Panc1 (cell line): Measurements from ENCODE around the gene ADAMTSL3. TPM values are rescaled to one million over a fixed set of nuclear protein-coding genes. Genes with fewer than 3 reads are reported as not detected.

Source experiments
- ATAC-seq: fragments of 200-7000 bp; cut with Tn5 transposase; 2 replicates; pipeline ENCODE4 v1.9.1; 2020; ENCODE audit warnings: mild to moderate bottlenecking, moderate library complexity
- BruUV-seq: library from RNA; stranded (reverse); fragments of 400-500 nt; replicated peaks from 2 replicates; lab custom pipeline; 2021; lab: Mats Ljungman, UMichigan
- CTCF ChIA-PET: fragments of 300-600 bp; sonication (Branson Sonifier 250); formaldehyde crosslinking; loops from one replicate; lab custom pipeline; 2022; ENCODE audit warnings: antibody characterized with exemption; lab: Charles Lee
- POLR2A ChIA-PET: fragments of 300-600 bp; sonication (Branson Sonifier 250); formaldehyde crosslinking; loops from one replicate; lab custom pipeline; 2022; ENCODE audit warnings: antibody characterized with exemption; lab: Charles Lee
- DNase-seq: peaks from one replicate; pipeline ENCODE4 v3.0.0-alpha.2; 2010; ENCODE audit warnings: low read depth, low spot score
- H3K27ac ChIP-seq: 2 replicates; pipeline ENCODE4 v1.5.1; 2011; ENCODE audit warnings: mild to moderate bottlenecking, low read length, inconsistent platforms
- H3K27me3 ChIP-seq: fragments of 200-500 bp; sonication (Bioruptor generic); 2 replicates; pipeline ENCODE4 v1.6.0; 2014; ENCODE audit warnings: low read length, inconsistent platforms; ENCODE audit not compliant: control insufficient read depth, insufficient read depth
- H3K36me3 ChIP-seq: fragments of 200-500 bp; sonication (Bioruptor generic); 2 replicates; pipeline ENCODE4 v1.5.1; 2014; ENCODE audit warnings: inconsistent platforms, mild to moderate bottlenecking, low read length, moderate library complexity; ENCODE audit not compliant: control insufficient read depth, insufficient read depth
- H3K4me1 ChIP-seq: 2 replicates; pipeline ENCODE4 v1.5.1; 2011; ENCODE audit warnings: inconsistent platforms, mild to moderate bottlenecking, low read length, moderate library complexity; ENCODE audit not compliant: control insufficient read depth, insufficient read depth
- H3K4me3 ChIP-seq, 2 experiments: 2 replicates each; pipeline ENCODE4 v1.5.1; 2011 to 2012; ENCODE audit warnings: low read depth in 2 of 2, low read length in 2 of 2, mild to moderate bottlenecking in 2 of 2, inconsistent platforms in 1 of 2, moderate library complexity in 1 of 2
- H3K9me3 ChIP-seq: fragments of 200-500 bp; sonication (Bioruptor generic); 2 replicates; pipeline ENCODE4 v1.5.1; 2014; ENCODE audit warnings: low read depth, mild to moderate bottlenecking, inconsistent platforms, low read length, moderate library complexity; ENCODE audit not compliant: control insufficient read depth, insufficient read depth
- CTCF ChIP-seq: fragments of 450-650 bp; IDR thresholded peaks from 2 replicates; pipeline ENCODE4 v1.5.1; 2017; ENCODE audit warnings: mild to moderate bottlenecking
- POLR2AphosphoS5 ChIP-seq: IDR thresholded peaks from 2 replicates; pipeline ENCODE4 v1.6.1; 2012; ENCODE audit warnings: mild to moderate bottlenecking, low read depth, low read length, moderate library complexity
- REST ChIP-seq, 2 experiments: IDR thresholded peaks; 2 replicates each; pipeline ENCODE4 v1.6.1; 2011 to 2012; ENCODE audit warnings: low read depth in 2 of 2, control low read depth in 1 of 2, low read length in 1 of 2, mild to moderate bottlenecking in 1 of 2, moderate library complexity in 1 of 2; ENCODE audit not compliant: insufficient read depth in 1 of 2
- SIN3A ChIP-seq: IDR thresholded peaks from 2 replicates; pipeline ENCODE4 v1.6.1; 2012; ENCODE audit warnings: low read depth, mild to moderate bottlenecking, low read length, moderate library complexity, borderline replicate concordance; ENCODE audit not compliant: insufficient read depth
- TCF7L2 ChIP-seq: IDR thresholded peaks from 2 replicates; pipeline ENCODE4 v1.6.1; 2011; ENCODE audit warnings: mild to moderate bottlenecking, low read depth, low read length, inconsistent platforms
- in situ Hi-C: cut with HindIII; loops from 2 replicates; pipeline ENCODE4 v1.10.0; 2016; ENCODE audit warnings: low sequenced_read_pairs, low pct_unique_long_range_greater_than_20kb
- intact Hi-C: fragments of 100-400 bp; cut with micrococcal nuclease; formaldehyde crosslinking; loops from one replicate; pipeline ENCODE4 v1.10.0; 2022; ENCODE audit not compliant: unreplicated experiment
- total RNA-seq: library from RNA; stranded (reverse); gene quantifications from one replicate; pipeline ENCODE4 v1.2.1, GENCODE V29; 2021; ENCODE audit not compliant: unreplicated experiment

ADAMTSL3 gene
- total RNA-seq, 1 experiment from 2014 or later: not detected

GRCh38 chr15:83720468-83720867 lies 66.5 kb downstream of the ADAMTSL3 start:
- DNase-seq (no peak), ATAC-seq (no peak)
- Histone ChIP-seq H3K36me3 (no peaks in the 10 kb centered on the region), H3K4me1 (no peaks in the 10 kb centered on the region), H3K4me3 (no peak overlapping the region), H3K27ac (no peak overlapping the region), H3K27me3 (no peaks in the 10 kb centered on the region), H3K9me3 (no peaks in the 10 kb centered on the region)
- ChIA-PET CTCF (no interaction called here), POLR2A (no interaction called here)
- TF ChIP-seq REST (IDR thresholded peaks at IDR 0.05; ENCODE audit: insufficient read depth in 1 of 2, low read depth in 2 of 2, low read length in 1 of 2): no peak
- TF ChIP-seq TCF7L2: no peak
- TF ChIP-seq SIN3A: no peak
- TF ChIP-seq CTCF: no peak
- TF ChIP-seq POLR2AphosphoS5: no peak
- intact Hi-C loops: no loop called here
- in situ Hi-C loops: no loop called here
- BruUV-seq: no TSS peak

GRCh38 chr15:83721031-83721430 lies 67.1 kb downstream of the ADAMTSL3 start:
- intact Hi-C loops: no loop called here
- H3K4me1 ChIP-seq: no peaks in the 10 kb centered on the region
- H3K4me3 ChIP-seq: no peak overlapping the region
- ATAC-seq (no peak), DNase-seq (no peak)
- H3K9me3 ChIP-seq: no peaks in the 10 kb centered on the region
- BruUV-seq: no TSS peak
- CTCF ChIA-PET: no interaction called here
- TF ChIP-seq CTCF (no peak), SIN3A (no peak), TCF7L2 (no peak), POLR2AphosphoS5 (no peak), REST (IDR thresholded peaks at IDR 0.05; ENCODE audit: insufficient read depth in 1 of 2, low read depth in 2 of 2, low read length in 1 of 2) (no peak)
- POLR2A ChIA-PET: no interaction called here
- in situ Hi-C loops: no loop called here
- H3K27me3 ChIP-seq: no peaks in the 10 kb centered on the region
- H3K36me3 ChIP-seq: no peaks in the 10 kb centered on the region
- H3K27ac ChIP-seq: no peak overlapping the region
